Activated naive CD8-positive, alpha-beta T cell treated with anti-CD3 and anti-CD28 coated beads for 36 hours (primary cell): ENCODE data around the gene DMRT1. TPM values are rescaled to one million over a fixed set of nuclear protein-coding genes. Genes with fewer than 3 reads are reported as not detected.
"Not testable (repeated sequence)": the region's sequence is repeated elsewhere in the genome, so short reads cannot be mapped to it uniquely, and the experiment has no call there.

Source experiments
- DNase-seq: peaks from one replicate; pipeline ENCODE4 v3.0.0; 2021
- H3K27ac Mint-ChIP-seq: one replicate; pipeline ENCODE4 v1.8.0; 2022; ENCODE audit warnings: mild to moderate bottlenecking, moderate library complexity, mixed read lengths
- H3K27me3 Mint-ChIP-seq: one replicate; pipeline ENCODE4 v1.8.0; 2022; ENCODE audit warnings: mild to moderate bottlenecking, mixed read lengths
- H3K36me3 Mint-ChIP-seq: one replicate; pipeline ENCODE4 v1.8.0; 2021; ENCODE audit warnings: mild to moderate bottlenecking, mixed read lengths
- H3K4me1 Mint-ChIP-seq: one replicate; pipeline ENCODE4 v1.8.0; 2021; ENCODE audit warnings: mixed read lengths
- H3K4me3 Mint-ChIP-seq: one replicate; pipeline ENCODE4 v1.8.0; 2022; ENCODE audit warnings: mild to moderate bottlenecking, moderate library complexity, mixed read lengths
- H3K9me3 Mint-ChIP-seq: one replicate; pipeline ENCODE4 v1.8.0; 2022; ENCODE audit warnings: mixed read lengths
- total RNA-seq, 2 experiments: library from RNA; stranded (reverse); gene quantifications; one replicate each; pipeline ENCODE4 v1.2.3, GENCODE V29; 2021

Gene DMRT1
- total RNA-seq, 2 experiments from 2014 or later: not detected

DNA sequence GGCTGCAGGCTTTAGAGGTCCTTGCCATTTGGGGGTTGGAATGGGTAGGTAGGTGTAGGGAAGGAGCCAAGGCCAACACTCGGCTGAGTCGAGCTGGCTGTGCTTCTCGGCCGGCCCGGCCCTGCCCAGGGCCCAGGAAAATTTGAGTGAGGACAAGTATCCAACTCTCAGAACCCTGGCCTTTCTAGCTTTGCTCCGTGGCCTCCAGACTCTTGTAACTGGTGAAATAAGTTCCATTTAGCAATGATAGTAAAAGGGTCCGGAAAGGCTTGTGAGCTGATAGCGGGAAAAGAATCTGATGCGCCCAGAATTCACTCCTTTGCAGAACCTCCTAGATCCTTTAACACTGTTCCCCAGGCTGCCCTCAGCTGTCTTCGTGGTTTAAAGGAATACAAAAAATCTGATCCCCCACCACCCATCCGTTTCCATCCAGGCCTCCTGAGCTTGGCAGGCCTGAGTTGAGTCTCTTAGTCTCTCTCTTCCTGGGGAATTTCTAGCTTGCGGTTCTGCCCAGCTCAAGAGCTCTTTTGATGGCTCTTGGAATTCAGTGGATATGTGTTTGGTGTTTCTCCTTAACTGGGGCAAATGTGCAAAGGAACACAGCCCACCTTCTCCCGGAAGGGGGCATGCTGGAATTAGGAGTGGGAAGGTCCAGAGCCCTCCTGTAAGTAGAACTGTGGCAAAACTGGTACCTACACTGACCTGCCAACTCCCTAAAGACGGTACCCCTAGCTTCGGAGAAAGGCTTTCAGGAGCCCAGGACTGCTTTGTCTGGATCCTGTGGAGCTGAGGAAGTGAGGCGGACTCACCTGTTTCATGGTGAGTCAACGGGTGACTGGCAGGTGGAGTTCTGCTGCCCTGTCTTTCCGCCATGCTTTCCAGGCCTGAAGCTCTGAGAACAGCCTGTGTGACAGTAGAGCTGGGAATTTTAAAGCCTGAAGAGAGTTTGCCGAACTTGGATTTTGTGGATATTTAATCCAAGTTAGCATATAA is 136.6 kb downstream of the DMRT1 start:
- Mint-ChIP-seq H3K27ac (no peak overlapping the region), H3K4me3 (no peak overlapping the region), H3K27me3 (peaks cover 92% of the 10 kb centered on the region), H3K4me1 (peaks cover 11% of the 10 kb centered on the region), H3K9me3 (no peaks in the 10 kb centered on the region), H3K36me3 (no peaks in the 10 kb centered on the region)
- no peak for DNase-seq

- H3K4me3 Mint-ChIP-seq: no peak overlapping the region
- peaks cover 91% of the 10 kb centered on the region for H3K27me3 Mint-ChIP-seq
- H3K36me3 Mint-ChIP-seq: no peaks in the 10 kb centered on the region
- no peaks in the 10 kb centered on the region for H3K9me3 Mint-ChIP-seq
- DNase-seq: no peak
- no peak overlapping the region for H3K27ac Mint-ChIP-seq
- peaks cover 3% of the 10 kb centered on the region for H3K4me1 Mint-ChIP-seq
Measured at GRCh38 chr9:979983-980382, 138.5 kb downstream of the DMRT1 start.

- Mint-ChIP-seq H3K4me3 (no peak overlapping the region), H3K4me1 (peaks cover 3% of the 10 kb centered on the region), H3K27me3 (peaks cover 86% of the 10 kb centered on the region), H3K27ac (no peak overlapping the region), H3K9me3 (no peaks in the 10 kb centered on the region), H3K36me3 (no peaks in the 10 kb centered on the region)
- DNase-seq: no peak
Measured at GRCh38 chr9:980640-981039, 139.1 kb downstream of the DMRT1 start.

DNA sequence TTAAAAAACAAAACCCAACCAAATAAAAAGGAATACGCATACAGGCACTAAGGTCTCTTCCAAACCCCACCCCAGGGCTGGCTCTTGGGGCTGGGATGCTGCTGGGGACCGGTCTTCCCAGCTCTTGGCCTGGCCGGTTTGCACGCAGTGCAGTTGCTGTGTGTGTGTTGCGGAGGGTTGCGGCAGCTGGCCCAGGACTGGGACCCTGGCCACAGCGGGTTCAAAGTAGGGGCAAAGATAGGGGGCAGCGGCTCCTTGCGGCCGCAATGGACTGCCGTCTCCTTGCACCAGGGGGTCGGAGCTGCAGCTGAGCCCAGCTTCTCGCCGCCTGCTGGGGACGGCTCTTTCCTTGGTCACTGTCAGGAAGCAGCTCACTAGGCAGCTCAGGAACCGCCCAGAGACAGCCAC is 140.0 kb downstream of the DMRT1 start:
- Mint-ChIP-seq H3K36me3 (no peaks in the 10 kb centered on the region), H3K9me3 (no peaks in the 10 kb centered on the region), H3K27ac (no peak overlapping the region), H3K27me3 (peaks cover 82% of the 10 kb centered on the region), H3K4me3 (no peak overlapping the region), H3K4me1 (peaks cover 3% of the 10 kb centered on the region)
- no peak for DNase-seq

DNA sequence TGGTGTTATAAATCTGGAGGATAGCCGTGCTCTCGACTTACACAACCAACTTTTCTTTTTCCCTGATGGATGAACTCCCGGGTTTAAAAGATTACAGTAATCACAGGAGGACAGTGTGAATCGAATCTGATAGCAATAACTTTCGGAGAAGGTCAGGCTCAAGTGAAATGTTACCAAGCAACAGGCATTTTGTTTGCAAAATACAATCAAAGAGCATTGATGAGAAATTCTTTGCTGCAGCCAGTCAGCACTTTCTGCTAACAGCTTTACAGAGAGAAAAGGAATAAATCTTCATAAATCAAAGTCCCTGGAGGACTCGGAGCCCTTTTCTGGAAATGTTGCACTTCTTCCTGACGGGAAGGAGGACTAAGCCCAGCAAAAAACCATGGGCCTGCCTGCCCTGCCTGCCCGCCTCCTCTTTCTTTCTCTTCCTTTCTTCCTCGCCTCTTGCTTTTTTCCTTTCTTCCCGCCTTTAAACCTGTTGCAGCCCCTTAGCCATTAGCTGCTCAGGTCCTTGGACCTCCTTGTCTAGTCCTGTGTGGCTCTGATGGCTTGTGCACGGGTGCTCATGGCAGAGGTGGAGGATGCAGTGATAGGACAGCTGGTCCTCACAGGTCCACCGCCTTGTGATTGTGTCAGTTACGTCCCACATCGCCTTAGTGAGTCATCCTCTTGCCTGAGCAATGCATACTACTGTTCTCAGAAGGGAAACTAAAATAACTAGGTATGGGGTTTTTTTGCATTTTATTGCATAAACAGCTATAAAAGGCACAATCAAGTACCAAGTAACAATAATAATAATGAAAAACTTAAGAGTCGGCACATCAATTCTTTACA is 141.1 kb downstream of the DMRT1 start:
- no peak overlapping the region for H3K4me3 Mint-ChIP-seq
- H3K27ac Mint-ChIP-seq: no peak overlapping the region
- no peak for DNase-seq
- H3K4me1 Mint-ChIP-seq: peaks cover 3% of the 10 kb centered on the region
- no peaks in the 10 kb centered on the region for H3K9me3 Mint-ChIP-seq
- H3K27me3 Mint-ChIP-seq: peaks cover 88% of the 10 kb centered on the region
- no peaks in the 10 kb centered on the region for H3K36me3 Mint-ChIP-seq

- DNase-seq: no peak
- H3K27ac Mint-ChIP-seq: no peak overlapping the region
- H3K4me3 Mint-ChIP-seq: no peak overlapping the region
- H3K36me3 Mint-ChIP-seq: no peaks in the 10 kb centered on the region
- no peaks in the 10 kb centered on the region for H3K9me3 Mint-ChIP-seq
- peaks cover 51% of the 10 kb centered on the region for H3K27me3 Mint-ChIP-seq
- peaks cover 4% of the 10 kb centered on the region for H3K4me1 Mint-ChIP-seq
Measured at GRCh38 chr9:994005-994404, 152.5 kb downstream of the DMRT1 start.

DNA sequence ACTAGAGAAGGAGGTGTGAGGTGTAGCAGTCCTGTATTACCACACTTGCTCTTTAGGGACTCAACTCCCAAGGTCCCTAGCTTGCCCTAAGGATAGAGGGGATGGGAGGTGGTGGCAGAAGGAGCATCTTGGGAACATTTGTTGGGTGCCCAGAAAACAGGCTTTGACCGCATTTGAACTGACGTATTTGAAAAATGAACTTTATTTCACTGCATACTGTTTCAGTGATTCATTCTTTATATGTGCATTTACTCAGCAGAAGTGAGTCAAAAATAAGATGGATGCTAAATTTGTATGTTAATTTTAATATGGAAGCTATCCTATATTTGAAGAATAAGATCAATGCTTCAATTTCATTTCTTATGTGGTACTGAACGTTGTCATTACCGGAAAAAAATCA is 153.7 kb downstream of the DMRT1 start:
- no peak overlapping the region for H3K27ac Mint-ChIP-seq
- H3K9me3 Mint-ChIP-seq: no peaks in the 10 kb centered on the region
- H3K27me3 Mint-ChIP-seq: peaks cover 46% of the 10 kb centered on the region
- no peak overlapping the region for H3K4me3 Mint-ChIP-seq
- DNase-seq: no peak
- peaks cover 6% of the 10 kb centered on the region for H3K4me1 Mint-ChIP-seq
- no peaks in the 10 kb centered on the region for H3K36me3 Mint-ChIP-seq

- Mint-ChIP-seq H3K4me3 (no peak overlapping the region), H3K27ac (no peak overlapping the region), H3K36me3 (no peaks in the 10 kb centered on the region), H3K27me3 (peaks cover 42% of the 10 kb centered on the region), H3K4me1 (peaks cover 6% of the 10 kb centered on the region), H3K9me3 (no peaks in the 10 kb centered on the region)
- no peak for DNase-seq
Measured at GRCh38 chr9:995781-996180, 154.3 kb downstream of the DMRT1 start.

- not testable (repeated sequence) for H3K4me1 Mint-ChIP-seq, DNase-seq, H3K36me3 Mint-ChIP-seq, H3K27ac Mint-ChIP-seq, H3K4me3 Mint-ChIP-seq, H3K9me3 Mint-ChIP-seq
- H3K27me3 Mint-ChIP-seq: peaks cover 20% of the 10 kb centered on the region
Measured at GRCh38 chr9:998299-999110, 157.0 kb downstream of the DMRT1 start.

- Mint-ChIP-seq H3K9me3 (no peaks in the 10 kb centered on the region), H3K4me1 (peaks cover 6% of the 10 kb centered on the region), H3K4me3 (no peak overlapping the region), H3K27ac (no peak overlapping the region), H3K27me3 (peaks cover 27% of the 10 kb centered on the region), H3K36me3 (no peaks in the 10 kb centered on the region)
- no peak for DNase-seq
Measured at GRCh38 chr9:1001838-1002237, 160.3 kb downstream of the DMRT1 start.

DNA sequence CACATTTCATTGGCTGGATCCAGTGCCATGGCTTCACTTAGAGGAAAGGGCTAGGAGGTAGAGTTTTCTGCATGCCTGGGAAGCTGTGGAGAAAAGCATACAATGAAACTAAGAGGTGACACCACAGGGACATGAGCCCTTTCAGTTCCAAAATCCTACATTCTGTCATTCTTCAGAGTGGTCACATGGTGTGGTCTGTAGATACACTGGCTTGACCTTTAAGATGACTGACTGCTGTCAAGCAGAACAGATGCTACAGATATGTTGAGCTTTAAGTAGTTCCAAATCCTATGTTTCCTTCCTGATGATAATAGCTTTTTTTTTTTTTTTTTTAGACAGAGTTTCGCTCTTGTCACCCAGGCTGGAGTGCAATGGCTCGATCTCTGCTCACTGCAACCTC is 161.2 kb downstream of the DMRT1 start:
- Mint-ChIP-seq H3K27ac (no peak overlapping the region), H3K9me3 (no peaks in the 10 kb centered on the region), H3K27me3 (peaks cover 33% of the 10 kb centered on the region), H3K4me1 (peaks cover 6% of the 10 kb centered on the region), H3K36me3 (no peaks in the 10 kb centered on the region), H3K4me3 (no peak overlapping the region)
- DNase-seq: no peak

GRCh38 chr9:1005043-1005667 is 163.7 kb downstream of the DMRT1 start:
- no peak overlapping the region for H3K4me3 Mint-ChIP-seq
- H3K27me3 Mint-ChIP-seq: peaks cover 47% of the 10 kb centered on the region
- no peaks in the 10 kb centered on the region for H3K9me3 Mint-ChIP-seq
- no peaks in the 10 kb centered on the region for H3K36me3 Mint-ChIP-seq
- no peak for DNase-seq
- H3K4me1 Mint-ChIP-seq: peaks cover 5% of the 10 kb centered on the region
- no peak overlapping the region for H3K27ac Mint-ChIP-seq

- Mint-ChIP-seq H3K4me3 (no peak overlapping the region), H3K27me3 (peaks cover 50% of the 10 kb centered on the region), H3K36me3 (no peaks in the 10 kb centered on the region), H3K27ac (no peak overlapping the region), H3K4me1 (peaks cover 5% of the 10 kb centered on the region), H3K9me3 (no peaks in the 10 kb centered on the region)
- DNase-seq: no peak
Measured at GRCh38 chr9:1007312-1007711, 165.8 kb downstream of the DMRT1 start.

DNA sequence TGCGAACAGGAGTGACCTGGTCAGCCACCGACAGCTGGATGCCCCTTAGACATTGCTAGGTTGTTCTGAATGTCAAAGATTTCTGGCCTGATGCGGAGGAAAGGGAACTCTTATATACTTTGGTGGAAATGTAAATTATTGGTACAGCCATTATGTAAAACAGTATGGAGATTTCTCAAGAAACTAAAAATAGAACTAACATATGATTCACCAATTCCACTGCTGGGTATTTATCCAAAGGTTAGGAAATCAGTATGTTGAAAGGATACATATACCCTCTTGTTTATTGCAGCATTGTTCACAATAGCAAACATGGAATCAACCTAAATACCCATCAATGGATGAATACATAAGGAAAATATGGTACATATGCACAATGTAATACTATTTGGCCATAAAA is 166.7 kb downstream of the DMRT1 start:
- H3K4me3 Mint-ChIP-seq: no peak overlapping the region
- peaks cover 51% of the 10 kb centered on the region for H3K27me3 Mint-ChIP-seq
- H3K4me1 Mint-ChIP-seq: peaks cover 5% of the 10 kb centered on the region

More for the DNA sequence above, 166.7 kb downstream of the DMRT1 start:
- H3K9me3 Mint-ChIP-seq: no peaks in the 10 kb centered on the region
- no peaks in the 10 kb centered on the region for H3K36me3 Mint-ChIP-seq
- no peak for DNase-seq
- no peak overlapping the region for H3K27ac Mint-ChIP-seq
